WTC11 (cell line): ENCODE measurements around the gene CLPTM1. TPM values are rescaled to one million over a fixed set of nuclear protein-coding genes. Genes with fewer than 3 reads are reported as not detected.

Experiments
- ATAC-seq: fragments of 200-7000 bp; cut with Tn5 transposase; 2 replicates; pipeline ENCODE4 v1.10.0; 2021; ENCODE audit warnings: mild to moderate bottlenecking, moderate library complexity
- CTCF ChIA-PET: fragments of 300-600 bp; sonication (Branson Sonifier 250); formaldehyde crosslinking; loops from one replicate; lab custom pipeline; 2021; ENCODE audit warnings: antibody characterized with exemption; lab: Charles Lee
- POLR2A ChIA-PET: fragments of 350-600 bp; sonication (Branson Sonifier 250); formaldehyde crosslinking; loops from one replicate; lab custom pipeline; 2021; ENCODE audit warnings: antibody characterized with exemption; lab: Charles Lee
- DNase-seq: peaks from one replicate; pipeline ENCODE4 v3.0.0; 2021; ENCODE audit warnings: low spot score
- H3K27ac Mint-ChIP-seq: 2 replicates; pipeline ENCODE4 v1.8.0; 2021; ENCODE audit warnings: mixed read lengths
- H3K27me3 Mint-ChIP-seq: 2 replicates; pipeline ENCODE4 v1.8.0; 2021; ENCODE audit warnings: low read depth, mild to moderate bottlenecking, moderate library complexity, mixed read lengths
- H3K36me3 Mint-ChIP-seq: 2 replicates; pipeline ENCODE4 v1.8.0; 2021; ENCODE audit warnings: mixed read lengths
- H3K4me1 Mint-ChIP-seq: 2 replicates; pipeline ENCODE4 v1.8.0; 2022; ENCODE audit warnings: mixed read lengths
- H3K4me3 Mint-ChIP-seq: 2 replicates; pipeline ENCODE4 v1.8.0; 2021; ENCODE audit warnings: mild to moderate bottlenecking, moderate library complexity, mixed read lengths
- H3K9me3 Mint-ChIP-seq: 2 replicates; pipeline ENCODE4 v1.8.0; 2021; ENCODE audit warnings: mixed read lengths
- ATF1 ChIP-seq: sonication (generic); formaldehyde crosslinking; IDR thresholded peaks from 2 replicates; pipeline ENCODE4 v1.8.1; 2023; ENCODE audit warnings: mild to moderate bottlenecking, moderate library complexity, missing genetic modification reagents
- CBFB ChIP-seq: sonication (generic); formaldehyde crosslinking; IDR thresholded peaks from 2 replicates; pipeline ENCODE4 v1.8.1; 2022; ENCODE audit warnings: mild to moderate bottlenecking, low read depth, missing genetic modification reagents
- ESRRA ChIP-seq: sonication (generic); formaldehyde crosslinking; IDR thresholded peaks from 2 replicates; pipeline ENCODE4 v1.8.1; 2022; ENCODE audit warnings: mild to moderate bottlenecking, missing genetic modification reagents, borderline replicate concordance
- FOXJ3 ChIP-seq: sonication (generic); formaldehyde crosslinking; IDR thresholded peaks from 2 replicates; pipeline ENCODE4 v1.9.0; 2021; ENCODE audit warnings: missing genetic modification reagents, mild to moderate bottlenecking, borderline replicate concordance
- GRHL2 ChIP-seq: fragments of 250-450 bp; sonication (Bioruptor Pico); IDR thresholded peaks from 2 replicates; pipeline ENCODE4 v1.8.0; 2022; ENCODE audit warnings: mild to moderate bottlenecking, moderate library complexity; ENCODE audit not compliant: insufficient replicate concordance, severe bottlenecking
- HMGA2 ChIP-seq: fragments of 250-450 bp; sonication (Bioruptor Pico); IDR thresholded peaks from 2 replicates; pipeline ENCODE4 v1.4.0; 2021; ENCODE audit warnings: mild to moderate bottlenecking, moderate library complexity
- NFATC4 ChIP-seq: fragments of 250-450 bp; sonication (Bioruptor Pico); IDR thresholded peaks from 2 replicates; pipeline ENCODE4 v1.9.0; 2021; ENCODE audit warnings: mild to moderate bottlenecking
- NR1H2 ChIP-seq: sonication (generic); formaldehyde crosslinking; IDR thresholded peaks from 2 replicates; pipeline ENCODE4 v1.9.0; 2021; ENCODE audit warnings: mild to moderate bottlenecking, moderate library complexity, missing genetic modification reagents
- NR3C1 ChIP-seq: sonication (generic); formaldehyde crosslinking; conservative IDR thresholded peaks from 2 replicates; pipeline ENCODE4 v1.8.1; 2023; ENCODE audit warnings: low read depth, mild to moderate bottlenecking, missing genetic modification reagents
- SMAD4 ChIP-seq: sonication (generic); formaldehyde crosslinking; IDR thresholded peaks from 2 replicates; pipeline ENCODE4 v1.8.0; 2022; ENCODE audit warnings: mild to moderate bottlenecking, missing genetic modification reagents
- ZNF121 ChIP-seq: sonication (generic); formaldehyde crosslinking; IDR thresholded peaks from 2 replicates; pipeline ENCODE4 v1.8.0; 2023; ENCODE audit warnings: missing genetic modification reagents
- ZNF317 ChIP-seq: sonication (generic); formaldehyde crosslinking; IDR thresholded peaks from 2 replicates; pipeline ENCODE4 v1.8.1; 2023; ENCODE audit warnings: low read depth, mild to moderate bottlenecking, moderate library complexity, missing genetic modification reagents, borderline replicate concordance
- ZNF396 ChIP-seq: fragments of 250-450 bp; sonication (Bioruptor Pico); IDR thresholded peaks from 2 replicates; pipeline ENCODE4 v1.8.0; 2021; ENCODE audit warnings: mild to moderate bottlenecking, moderate library complexity, borderline replicate concordance
- ZNF416 ChIP-seq: fragments of 250-450 bp; sonication (Bioruptor Pico); IDR thresholded peaks from 2 replicates; pipeline ENCODE4 v1.9.0; 2021; ENCODE audit warnings: mild to moderate bottlenecking, inconsistent platforms
- ZNF671 ChIP-seq: fragments of 250-450 bp; sonication (Bioruptor Pico); IDR thresholded peaks from 2 replicates; pipeline ENCODE4 v1.8.0; 2021; ENCODE audit warnings: mild to moderate bottlenecking
- total RNA-seq: library from RNA; stranded (reverse); gene quantifications from 3 replicates; pipeline ENCODE4 v1.2.3, GENCODE V29; 2021
- TF ChIP-seq, protein P1 (sequence below): sonication (generic); formaldehyde crosslinking; IDR thresholded peaks from 2 replicates; pipeline ENCODE4 v1.8.0; 2023; ENCODE audit warnings: mild to moderate bottlenecking, missing genetic modification reagents
- TF ChIP-seq, protein P2 (sequence below): sonication (generic); formaldehyde crosslinking; IDR thresholded peaks from 2 replicates; pipeline ENCODE4 v1.8.0; 2023; ENCODE audit warnings: missing genetic modification reagents
- TF ChIP-seq, protein P3 (sequence below): fragments of 200-600 bp; IDR thresholded peaks from 2 replicates; pipeline ENCODE4 v1.8.0; 2022; ENCODE audit warnings: antibody characterized with exemption
- TF ChIP-seq, protein P4 (sequence below): sonication (generic); formaldehyde crosslinking; IDR thresholded peaks from 2 replicates; pipeline ENCODE4 v1.8.1; 2022; ENCODE audit warnings: mild to moderate bottlenecking, missing genetic modification reagents, moderate library complexity, borderline replicate concordance

CLPTM1 gene
- total RNA-seq, 1 experiment from 2014 or later = 85.6 TPM

DNA sequence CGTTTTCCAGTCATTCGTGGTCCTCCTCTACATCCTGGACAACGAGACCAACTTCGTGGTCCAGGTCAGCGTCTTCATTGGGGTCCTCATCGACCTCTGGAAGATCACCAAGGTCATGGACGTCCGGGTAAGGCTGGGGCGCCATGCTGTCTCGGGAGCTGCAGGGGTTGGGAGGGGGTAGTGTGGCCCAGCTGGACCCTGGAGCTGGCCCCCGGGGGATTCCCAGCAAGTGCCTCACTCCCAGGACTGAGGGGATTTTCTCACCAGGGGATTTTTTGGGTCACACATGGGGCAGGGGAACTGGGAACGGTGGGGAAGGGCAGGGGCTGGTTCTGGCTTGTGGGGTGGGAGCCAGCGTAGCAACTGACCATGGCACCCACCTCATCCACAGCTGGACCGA is 35.3 kb downstream of the CLPTM1 start (continued):
- TF ChIP-seq, protein P1, sequence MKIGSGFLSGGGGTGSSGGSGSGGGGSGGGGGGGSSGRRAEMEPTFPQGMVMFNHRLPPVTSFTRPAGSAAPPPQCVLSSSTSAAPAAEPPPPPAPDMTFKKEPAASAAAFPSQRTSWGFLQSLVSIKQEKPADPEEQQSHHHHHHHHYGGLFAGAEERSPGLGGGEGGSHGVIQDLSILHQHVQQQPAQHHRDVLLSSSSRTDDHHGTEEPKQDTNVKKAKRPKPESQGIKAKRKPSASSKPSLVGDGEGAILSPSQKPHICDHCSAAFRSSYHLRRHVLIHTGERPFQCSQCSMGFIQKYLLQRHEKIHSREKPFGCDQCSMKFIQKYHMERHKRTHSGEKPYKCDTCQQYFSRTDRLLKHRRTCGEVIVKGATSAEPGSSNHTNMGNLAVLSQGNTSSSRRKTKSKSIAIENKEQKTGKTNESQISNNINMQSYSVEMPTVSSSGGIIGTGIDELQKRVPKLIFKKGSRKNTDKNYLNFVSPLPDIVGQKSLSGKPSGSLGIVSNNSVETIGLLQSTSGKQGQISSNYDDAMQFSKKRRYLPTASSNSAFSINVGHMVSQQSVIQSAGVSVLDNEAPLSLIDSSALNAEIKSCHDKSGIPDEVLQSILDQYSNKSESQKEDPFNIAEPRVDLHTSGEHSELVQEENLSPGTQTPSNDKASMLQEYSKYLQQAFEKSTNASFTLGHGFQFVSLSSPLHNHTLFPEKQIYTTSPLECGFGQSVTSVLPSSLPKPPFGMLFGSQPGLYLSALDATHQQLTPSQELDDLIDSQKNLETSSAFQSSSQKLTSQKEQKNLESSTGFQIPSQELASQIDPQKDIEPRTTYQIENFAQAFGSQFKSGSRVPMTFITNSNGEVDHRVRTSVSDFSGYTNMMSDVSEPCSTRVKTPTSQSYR = no peak
- TF ChIP-seq, protein P2, sequence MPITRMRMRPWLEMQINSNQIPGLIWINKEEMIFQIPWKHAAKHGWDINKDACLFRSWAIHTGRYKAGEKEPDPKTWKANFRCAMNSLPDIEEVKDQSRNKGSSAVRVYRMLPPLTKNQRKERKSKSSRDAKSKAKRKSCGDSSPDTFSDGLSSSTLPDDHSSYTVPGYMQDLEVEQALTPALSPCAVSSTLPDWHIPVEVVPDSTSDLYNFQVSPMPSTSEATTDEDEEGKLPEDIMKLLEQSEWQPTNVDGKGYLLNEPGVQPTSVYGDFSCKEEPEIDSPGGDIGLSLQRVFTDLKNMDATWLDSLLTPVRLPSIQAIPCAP (CRISPR knock-in tag) = no peak
- no peak for TF ChIP-seq ZNF416 (CRISPR knock-in tag)
- TF ChIP-seq ZNF317 = no peak
- no peak for TF ChIP-seq HMGA2

DNA sequence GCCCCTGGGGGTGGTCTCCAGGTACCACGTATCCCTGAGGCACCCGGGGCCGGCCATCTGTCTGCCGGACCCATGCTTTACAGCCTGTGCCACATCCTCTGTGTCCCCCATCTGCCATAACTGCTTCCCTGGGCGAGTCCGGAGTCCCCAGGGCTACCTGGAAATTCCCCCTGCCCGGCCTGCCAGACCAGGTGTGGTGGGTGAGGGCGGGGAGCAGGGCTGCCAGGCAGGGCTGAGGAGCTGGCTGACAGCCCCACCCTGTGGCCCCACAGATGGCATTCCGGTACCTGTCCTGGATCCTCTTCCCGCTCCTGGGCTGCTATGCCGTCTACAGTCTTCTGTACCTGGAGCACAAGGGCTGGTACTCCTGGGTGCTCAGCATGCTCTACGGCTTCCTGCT is 35.8 kb downstream of the CLPTM1 start:
- peaks cover 7% of the 10 kb centered on the region; the same call in 1 of the 2 replicates for H3K36me3 Mint-ChIP-seq
- CTCF ChIA-PET = no interaction called here
- no peak overlapping the region for H3K4me3 Mint-ChIP-seq
- DNase-seq (no peak), ATAC-seq (no peak)
- no peaks in the 10 kb centered on the region for H3K27me3 Mint-ChIP-seq
- H3K27ac Mint-ChIP-seq = no peak overlapping the region
- TF ChIP-seq SMAD4 (CRISPR knock-in tag) (no peak), GRHL2 (CRISPR knock-in tag) (no peak), ZNF396 (no peak), HMGA2 (no peak), NR3C1 (CRISPR knock-in tag) (no peak), ATF1 (CRISPR knock-in tag) (no peak), ZNF671 (CRISPR knock-in tag) (no peak), CBFB (CRISPR knock-in tag) (no peak), ZNF121 (CRISPR knock-in tag) (no peak), ESRRA (CRISPR knock-in tag) (no peak), FOXJ3 (CRISPR knock-in tag) (no peak), NR1H2 (CRISPR knock-in tag) (no peak), NFATC4 (CRISPR knock-in tag) (no peak)
- TF ChIP-seq, protein P3, sequence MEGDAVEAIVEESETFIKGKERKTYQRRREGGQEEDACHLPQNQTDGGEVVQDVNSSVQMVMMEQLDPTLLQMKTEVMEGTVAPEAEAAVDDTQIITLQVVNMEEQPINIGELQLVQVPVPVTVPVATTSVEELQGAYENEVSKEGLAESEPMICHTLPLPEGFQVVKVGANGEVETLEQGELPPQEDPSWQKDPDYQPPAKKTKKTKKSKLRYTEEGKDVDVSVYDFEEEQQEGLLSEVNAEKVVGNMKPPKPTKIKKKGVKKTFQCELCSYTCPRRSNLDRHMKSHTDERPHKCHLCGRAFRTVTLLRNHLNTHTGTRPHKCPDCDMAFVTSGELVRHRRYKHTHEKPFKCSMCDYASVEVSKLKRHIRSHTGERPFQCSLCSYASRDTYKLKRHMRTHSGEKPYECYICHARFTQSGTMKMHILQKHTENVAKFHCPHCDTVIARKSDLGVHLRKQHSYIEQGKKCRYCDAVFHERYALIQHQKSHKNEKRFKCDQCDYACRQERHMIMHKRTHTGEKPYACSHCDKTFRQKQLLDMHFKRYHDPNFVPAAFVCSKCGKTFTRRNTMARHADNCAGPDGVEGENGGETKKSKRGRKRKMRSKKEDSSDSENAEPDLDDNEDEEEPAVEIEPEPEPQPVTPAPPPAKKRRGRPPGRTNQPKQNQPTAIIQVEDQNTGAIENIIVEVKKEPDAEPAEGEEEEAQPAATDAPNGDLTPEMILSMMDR = no peak
- TF ChIP-seq, protein P4, sequence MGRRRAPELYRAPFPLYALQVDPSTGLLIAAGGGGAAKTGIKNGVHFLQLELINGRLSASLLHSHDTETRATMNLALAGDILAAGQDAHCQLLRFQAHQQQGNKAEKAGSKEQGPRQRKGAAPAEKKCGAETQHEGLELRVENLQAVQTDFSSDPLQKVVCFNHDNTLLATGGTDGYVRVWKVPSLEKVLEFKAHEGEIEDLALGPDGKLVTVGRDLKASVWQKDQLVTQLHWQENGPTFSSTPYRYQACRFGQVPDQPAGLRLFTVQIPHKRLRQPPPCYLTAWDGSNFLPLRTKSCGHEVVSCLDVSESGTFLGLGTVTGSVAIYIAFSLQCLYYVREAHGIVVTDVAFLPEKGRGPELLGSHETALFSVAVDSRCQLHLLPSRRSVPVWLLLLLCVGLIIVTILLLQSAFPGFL = no peak
- TF ChIP-seq, protein P2 (CRISPR knock-in tag) = no peak
- POLR2A ChIA-PET = no interaction called here
- no peaks in the 10 kb centered on the region for H3K4me1 Mint-ChIP-seq
- no peaks in the 10 kb centered on the region for H3K9me3 Mint-ChIP-seq
